ENCODE results near the gene ZNF749. TPM values are rescaled to one million over a fixed set of nuclear protein-coding genes. Genes with fewer than 3 reads are reported as not detected.

ZNF749 gene
- 10.7 and 12.6 TPM in 2 replicates for total RNA-seq

GRCh38 chr19:57435062-57435978 lies at the start of gene ZNF749:
Gene ZNF749, plus strand, starts transcription at chr19:57435325. Its CDS starts 254 bp downstream, at chr19:57435579.
- peak; percentile 99 for DNase-seq

- DNase-seq = no peak
These were observed 45.9 kb upstream of the ZNF749 start for GRCh38 chr19:57389194-57389729.

GRCh38 chr19:57389730-57390598 lies 45.2 kb upstream of the ZNF749 start, which contains the start of gene ZNF548:
Gene ZNF548, plus strand, starts transcription at chr19:57389854. Its CDS starts 246 bp downstream, at chr19:57390100.
- DNase-seq = peak; percentile 100

- no peak for DNase-seq
These were observed 39.4 kb upstream of the ZNF749 start for GRCh38 chr19:57395710-57396109.

GRCh38 chr19:57398868-57399267 lies 36.3 kb upstream of the ZNF749 start:
- DNase-seq = no peak

GRCh38 chr19:57403737-57404563 lies 31.2 kb upstream of the ZNF749 start:
- no peak for DNase-seq

GRCh38 chr19:57406516-57407123 lies 28.5 kb upstream of the ZNF749 start:
- DNase-seq = peak; percentile 77

GRCh38 chr19:57410877-57411671 lies 24.1 kb upstream of the ZNF749 start, which contains the start of gene ZNF17:
Gene ZNF17, plus strand, starts transcription at chr19:57411161. Its CDS starts 2,455 bp downstream, at chr19:57413616.
- peak; percentile 97 for DNase-seq

GRCh38 chr19:57419439-57419838 lies 15.7 kb upstream of the ZNF749 start:
- DNase-seq = no peak

GRCh38 chr19:57421037-57421436 lies 14.1 kb upstream of the ZNF749 start:
- DNase-seq = no peak

GRCh38 chr19:57434386-57435061 lies 601 bp upstream of the ZNF749 start:
- DNase-seq = no peak

GRCh38 chr19:57436417-57436816 lies 1.3 kb downstream of the ZNF749 start:
- no peak for DNase-seq

- no peak for DNase-seq
These were observed 2.8 kb downstream of the ZNF749 start for GRCh38 chr19:57437931-57438330.

- DNase-seq = no peak
These were observed 3.8 kb downstream of the ZNF749 start for GRCh38 chr19:57438925-57439324.

- DNase-seq = no peak
These were observed 7.0 kb downstream of the ZNF749 start for GRCh38 chr19:57441979-57442752.

GRCh38 chr19:57443121-57443696 lies 8.1 kb downstream of the ZNF749 start:
- DNase-seq = no peak

GRCh38 chr19:57452307-57452706 lies 17.2 kb downstream of the ZNF749 start:
- no peak for DNase-seq

GRCh38 chr19:57465680-57466381 lies 30.7 kb downstream of the ZNF749 start:
- DNase-seq = peak; percentile 35

Measured in dermis blood vessel endothelial cell (primary cell).